Purkinje cell (primary cell): Measurements from ENCODE around the gene AKR1B15. TPM values are rescaled to one million over a fixed set of nuclear protein-coding genes. Genes with fewer than 3 reads are reported as not detected.

Experiments used
- polyA plus RNA-seq: library from polyadenylated mRNA; unstranded; fragments of >200 nt; fragmentation: Nextera tagmentation; gene quantifications from 2 replicates; pipeline ENCODE4 v1.2.1, GENCODE V29; 2014

Gene AKR1B15
- polyA plus RNA-seq = not detected in 2 replicates

DNA sequence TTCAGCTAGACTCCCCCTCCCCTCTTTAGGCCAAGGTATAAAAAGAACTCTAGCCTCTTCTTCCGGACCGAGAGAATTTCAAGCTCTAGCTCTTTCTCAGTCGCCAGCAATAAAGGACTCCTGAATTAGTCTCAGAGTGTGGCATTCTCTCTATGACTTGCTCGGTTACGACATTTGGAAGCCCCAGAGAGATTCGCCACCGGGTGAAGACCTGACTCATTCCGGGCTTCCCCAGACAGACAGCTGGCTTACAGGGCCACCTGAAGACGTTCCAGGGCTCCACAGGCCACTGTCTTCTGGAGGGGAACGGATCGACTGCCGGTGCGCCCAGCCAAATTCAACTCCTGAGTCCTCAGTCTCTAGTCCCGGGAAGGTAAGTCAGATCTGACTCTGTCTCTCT lies at the start of gene AKR1B15:
AKR1B15 (plus strand) TSS at position 234 of the 400 bp plus-strand sequence. CDS start 15,510 bp downstream, outside the sequence.

Other genes starting within 250 kb of the AKR1B15 start
- gene SLC35B4, start 232.2 kb upstream of the AKR1B15 start, polyA plus RNA-seq = 40.6 and 40.9 TPM in 2 replicates
- gene AKR1B1, start 90.0 kb upstream of the AKR1B15 start, polyA plus RNA-seq = 346 and 350 TPM in 2 replicates
- not detected in 2 replicates for gene AKR1B10, start 21.5 kb upstream of the AKR1B15 start, polyA plus RNA-seq
- gene BPGM, start 97.7 kb downstream of the AKR1B15 start, polyA plus RNA-seq = 85.3 and 96.6 TPM in 2 replicates
- 14.3 and 16.2 TPM in 2 replicates for gene CALD1, start 230.5 kb downstream of the AKR1B15 start, polyA plus RNA-seq